NCI-H187 (cell line): ENCODE data around the gene KCTD13.
"Not testable (repeated sequence)": the region's sequence is repeated elsewhere in the genome, so short reads cannot be mapped to it uniquely, and the experiment has no call there.

Experiments used
- DNase-seq, 2 experiments: peaks; one replicate each; lab custom pipeline; 2025; lab: John Stamatoyannopoulos, UW

The KCTD13 gene

DNA sequence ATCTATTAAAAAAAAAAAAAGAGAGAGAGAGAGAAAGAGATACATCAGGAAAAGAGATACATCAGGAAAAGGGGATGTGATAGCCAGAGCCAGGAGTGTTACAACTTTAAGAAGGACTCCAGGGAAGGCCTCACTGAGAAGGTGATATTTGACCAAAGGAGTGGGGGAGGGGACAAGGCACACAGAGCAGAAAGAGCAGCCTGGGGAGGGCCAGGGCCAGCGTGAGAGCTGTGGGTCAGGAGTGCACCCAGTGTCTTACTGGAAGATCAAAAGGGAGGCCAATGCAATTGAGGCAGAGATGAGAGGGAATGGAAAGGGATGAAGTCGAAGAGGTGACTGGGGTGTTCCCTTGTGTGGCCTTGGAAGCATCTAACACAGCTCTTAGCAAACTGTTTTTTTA, 18.1 kb downstream of the KCTD13 start:
- DNase-seq, result no peak

DNA sequence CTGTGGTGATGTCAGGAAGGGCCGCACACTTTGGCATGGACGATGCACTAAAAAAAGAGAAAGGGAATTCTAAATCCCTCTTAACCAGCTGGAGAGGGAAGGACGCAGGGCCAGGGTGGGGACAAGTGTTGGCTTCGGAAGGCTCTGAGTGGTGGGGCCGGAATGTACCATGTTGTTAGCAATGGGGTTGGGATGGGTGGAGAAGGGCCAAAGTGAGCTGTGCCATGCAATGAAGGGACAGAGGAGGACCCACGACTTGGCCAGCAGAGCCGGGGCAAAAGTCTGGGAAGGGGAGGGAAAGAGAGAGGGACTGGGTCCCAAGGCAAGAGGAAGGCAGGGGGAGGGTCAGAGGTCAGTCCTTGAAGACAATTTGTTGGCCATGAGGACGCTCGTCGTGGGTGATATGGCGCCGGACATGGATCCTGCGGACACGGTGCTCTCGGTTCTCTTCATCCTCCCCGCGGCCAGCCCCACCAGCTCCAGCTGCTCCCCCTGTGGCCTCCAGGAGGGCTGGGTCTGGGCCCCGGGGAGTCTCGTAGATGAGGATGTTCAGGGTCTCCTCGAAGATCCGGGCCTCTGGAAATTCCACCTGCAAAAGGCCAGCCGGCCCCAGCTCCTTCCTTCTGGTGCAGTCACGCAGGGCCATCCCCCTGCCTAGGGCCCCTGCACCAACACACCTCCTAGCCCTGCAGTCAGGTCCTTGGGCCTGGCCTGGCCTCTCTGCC, 19.3 kb downstream of the KCTD13 start:
- no peak for DNase-seq

GRCh38 chr16:29905668-29906067, 20.4 kb downstream of the KCTD13 start:
- DNase-seq, result no peak

DNA sequence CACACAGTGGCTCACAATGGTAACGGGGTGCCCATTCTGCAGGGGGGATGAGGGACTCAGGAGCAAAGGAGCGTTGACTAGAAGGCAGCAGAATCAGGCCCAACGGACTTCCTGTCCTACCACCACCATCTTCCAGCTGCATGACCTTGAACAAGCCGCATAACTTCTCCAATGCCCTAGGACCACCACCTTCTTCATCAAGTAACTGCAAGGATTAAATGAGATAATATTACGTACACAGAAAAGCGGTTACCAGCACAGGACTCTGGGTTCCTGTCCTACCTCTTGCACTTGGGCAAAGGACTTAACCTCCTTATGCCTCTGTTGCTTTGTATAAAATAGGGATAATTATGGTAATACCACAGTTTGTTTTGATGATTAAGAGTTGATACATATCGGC, 21.1 kb downstream of the KCTD13 start:
- DNase-seq, result no peak

DNA sequence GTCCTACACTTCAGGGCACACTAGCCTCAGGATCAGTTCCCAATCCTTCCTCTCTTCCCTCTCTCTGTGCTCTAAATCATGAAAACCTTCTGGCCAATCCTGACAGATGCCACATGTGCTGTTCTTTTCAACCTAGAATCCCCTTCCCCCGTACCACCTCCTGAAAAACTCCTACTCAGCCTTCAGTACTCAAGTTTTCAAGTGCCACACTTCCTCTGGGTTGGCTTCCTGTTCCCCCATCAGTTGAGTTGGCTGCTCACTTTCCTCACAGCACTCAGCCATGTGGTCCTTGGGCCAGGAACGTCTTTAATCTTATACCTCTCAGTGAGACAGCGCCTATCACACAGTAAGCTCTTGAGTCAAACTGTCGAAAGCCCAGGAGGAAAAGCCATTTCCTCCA, 22.4 kb downstream of the KCTD13 start:
- DNase-seq, result no peak

GRCh38 chr16:29901607-29901945, 24.4 kb downstream of the KCTD13 start:
- no peak for DNase-seq

DNA sequence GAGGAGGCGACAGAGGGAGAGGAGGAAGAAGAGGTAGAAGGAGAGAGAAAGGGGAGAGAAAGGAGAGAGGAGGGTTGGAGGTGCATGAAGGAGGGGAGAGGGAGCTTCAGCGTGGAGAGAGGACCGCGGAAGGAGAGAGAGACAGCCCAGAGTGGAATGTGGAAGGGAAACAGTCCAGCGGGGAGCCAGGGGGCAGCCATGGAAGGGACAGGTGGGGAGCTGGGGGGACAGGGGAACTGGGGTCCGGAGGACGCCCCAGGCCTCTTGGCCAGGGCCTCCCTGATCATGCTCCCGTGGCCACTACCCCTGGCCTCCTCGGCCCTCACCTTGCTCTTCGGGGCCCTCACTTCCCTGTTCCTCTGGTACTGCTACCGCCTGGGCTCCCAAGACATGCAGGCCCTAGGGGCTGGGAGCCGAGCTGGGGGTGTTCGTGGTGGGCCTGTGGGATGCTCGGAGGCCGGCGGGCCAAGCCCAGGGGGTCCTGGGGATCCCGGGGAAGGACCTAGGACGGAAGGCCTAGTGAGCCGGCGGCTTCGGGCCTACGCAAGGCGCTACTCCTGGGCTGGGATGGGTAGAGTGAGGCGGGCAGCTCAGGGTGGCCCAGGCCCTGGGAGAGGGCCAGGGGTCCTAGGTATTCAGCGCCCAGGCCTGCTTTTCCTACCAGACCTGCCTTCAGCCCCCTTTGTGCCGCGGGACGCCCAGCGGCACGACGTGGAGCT, 25.0 kb downstream of the KCTD13 start:
- no peak for DNase-seq

DNA sequence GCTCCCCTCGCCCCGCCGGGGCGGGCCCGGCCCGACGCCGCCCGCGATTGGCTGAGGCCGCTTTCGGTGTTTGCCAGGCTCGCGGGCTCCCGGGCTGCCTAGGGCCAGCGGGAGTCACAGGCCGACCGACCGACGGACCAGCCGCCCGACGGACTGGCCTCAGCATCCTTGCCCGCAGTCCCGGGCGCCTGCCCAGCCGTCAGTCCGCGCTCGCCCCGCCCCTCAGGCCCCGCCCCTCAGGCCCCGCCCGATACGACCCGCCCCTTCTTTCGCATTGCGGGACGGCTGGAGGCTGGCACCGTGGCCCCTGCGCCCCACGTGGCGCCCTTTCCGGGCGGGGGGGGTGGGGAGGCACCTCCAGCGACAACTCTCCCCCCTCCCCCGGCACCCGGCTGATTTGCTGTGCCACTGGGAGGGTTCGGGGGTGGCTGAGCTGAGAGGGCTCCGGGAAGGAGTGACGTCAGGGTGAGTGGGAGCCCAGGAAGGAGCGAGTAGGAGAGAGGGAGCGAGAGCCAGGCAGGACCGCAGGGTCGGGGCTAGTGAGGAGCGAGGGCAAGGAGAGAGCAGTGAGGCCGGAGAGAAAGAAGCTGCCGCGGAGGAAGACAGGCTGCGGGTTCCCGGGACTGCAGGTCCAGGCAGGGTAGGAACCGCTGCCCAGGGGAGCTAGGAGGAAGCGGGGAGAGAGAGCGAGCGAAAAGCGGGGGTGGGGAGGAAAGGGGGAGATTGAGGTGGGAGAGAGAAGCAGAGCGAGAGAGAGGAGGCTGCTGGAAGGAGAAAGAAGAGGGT, 25.7 kb downstream of the KCTD13 start, which contains the start of gene ASPHD1:
Gene ASPHD1, plus strand, starts transcription at position 387 of the 786 bp plus-strand sequence. CDS start 484 bp downstream, outside the sequence.
- DNase-seq, result no peak

- peak; percentile 44 to 58 for DNase-seq
Observed at GRCh38 chr16:29899516-29900101, 26.4 kb downstream of the KCTD13 start, which contains the start of gene SEZ6L2. TSS of gene SEZ6L2 (minus strand) at chr16:29899550. CDS start at chr16:29899019, 531 bp downstream.

GRCh38 chr16:29898804-29899515, 27.1 kb downstream of the KCTD13 start:
- DNase-seq, result peak in 1 of 2 experiments; percentile 15

DNA sequence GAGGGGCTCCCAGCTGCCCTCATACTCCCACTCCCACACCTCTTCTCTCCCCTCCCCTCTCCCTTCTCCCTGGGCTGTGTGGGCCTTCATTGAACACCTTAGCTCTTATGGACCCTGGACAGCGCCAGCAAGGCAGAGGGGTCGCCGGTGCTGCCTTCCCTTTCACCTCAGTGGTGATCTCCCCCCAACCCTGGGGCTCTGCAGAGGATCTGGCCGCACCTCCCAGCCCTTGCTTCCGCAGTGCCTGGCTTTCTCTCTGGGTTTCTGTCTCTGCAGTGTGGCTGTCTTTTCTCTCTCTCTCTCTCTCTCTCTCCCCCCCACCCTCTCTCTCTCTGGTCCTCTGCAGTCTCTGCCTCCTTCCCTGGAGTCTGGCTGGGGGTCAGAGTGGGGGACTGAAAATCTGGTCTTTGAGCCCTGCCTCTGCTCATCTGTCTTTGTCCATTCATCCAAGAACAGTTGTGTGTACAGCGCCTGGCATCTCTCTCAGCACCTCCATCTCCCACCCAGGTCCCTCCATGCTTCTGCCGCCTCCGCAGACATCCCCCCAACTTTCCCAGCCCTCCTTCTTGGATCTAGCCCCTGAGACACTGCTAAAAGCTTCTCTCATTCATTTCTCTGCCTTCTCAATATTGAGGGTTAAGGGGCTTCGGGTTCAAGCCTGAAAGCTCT, 27.8 kb downstream of the KCTD13 start:
- DNase-seq, result no peak

- DNase-seq, result no peak
Observed at GRCh38 chr16:29897333-29897732, 28.7 kb downstream of the KCTD13 start.

- no peak for DNase-seq
Observed at GRCh38 chr16:29896841-29897240, 29.2 kb downstream of the KCTD13 start.

- DNase-seq, result no peak
Observed at GRCh38 chr16:29894352-29894751, 31.7 kb downstream of the KCTD13 start.

- no peak for DNase-seq
Observed at GRCh38 chr16:29893553-29893952, 32.5 kb downstream of the KCTD13 start.

GRCh38 chr16:29892458-29892813, 33.6 kb downstream of the KCTD13 start:
- no peak for DNase-seq

DNA sequence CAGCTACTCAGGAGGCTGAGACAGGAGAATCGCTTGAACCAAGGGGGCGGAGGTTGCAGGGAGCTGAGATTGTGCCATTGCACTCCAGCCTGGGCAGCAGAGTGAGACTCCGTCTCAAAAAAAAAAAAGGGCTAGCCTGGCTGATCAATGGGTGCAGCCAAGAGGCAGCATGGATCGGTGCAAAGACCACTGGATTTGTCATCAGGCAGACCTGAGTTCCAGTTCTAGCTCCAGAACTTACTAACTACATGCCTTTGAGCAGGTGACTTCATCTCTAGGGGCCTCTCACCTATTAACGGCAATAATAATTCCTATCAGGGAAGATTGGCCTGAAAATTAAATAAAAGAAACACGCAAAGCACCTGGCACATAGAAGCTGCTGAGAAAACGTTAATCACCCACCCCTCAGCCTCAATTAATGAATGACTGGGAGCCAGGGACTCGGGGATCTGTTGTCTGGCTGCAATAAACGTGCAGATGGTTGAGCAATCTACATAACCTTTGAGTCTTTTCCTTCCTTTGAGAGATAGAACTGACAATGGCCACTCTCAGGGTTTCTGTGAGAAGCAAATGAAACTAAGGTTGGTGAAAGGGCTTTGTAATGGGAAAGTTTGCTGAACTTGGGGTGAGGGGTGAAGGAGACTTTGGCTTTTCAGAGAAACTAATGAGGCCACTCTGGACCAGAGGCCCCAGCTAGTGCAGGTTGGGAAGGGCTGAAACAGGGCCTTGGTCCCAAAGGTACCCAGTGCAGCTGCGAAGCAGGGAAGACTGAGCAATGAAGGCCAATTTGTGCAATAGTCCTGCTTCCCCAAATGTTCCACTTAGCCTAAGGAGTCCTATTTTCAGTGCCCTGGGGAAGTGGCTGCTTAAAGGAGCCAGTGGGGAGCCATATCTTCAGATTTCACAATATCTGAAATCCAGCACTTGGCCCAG, 34.2 kb downstream of the KCTD13 start:
- no peak for DNase-seq

DNA sequence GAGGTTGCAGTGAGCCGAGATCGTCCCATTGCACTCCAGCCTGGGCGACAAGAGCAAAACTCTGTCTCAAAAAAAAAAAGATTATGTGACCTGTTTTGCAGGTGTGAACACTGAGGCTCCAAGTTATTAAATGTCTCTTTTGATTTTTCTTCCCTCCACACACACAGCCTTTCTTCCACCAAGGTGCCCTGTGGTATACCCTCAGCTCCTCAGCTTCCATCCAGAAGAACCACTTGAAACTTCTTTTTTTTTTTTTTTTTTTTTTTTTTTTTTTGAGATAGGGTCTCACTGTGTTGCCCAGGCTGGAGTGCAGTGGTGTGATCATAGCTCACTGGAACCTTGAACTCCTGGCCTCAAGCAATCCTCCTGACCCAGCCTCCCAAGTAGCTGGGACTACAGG, 36.7 kb downstream of the KCTD13 start:
- not testable (repeated sequence) for DNase-seq

DNA sequence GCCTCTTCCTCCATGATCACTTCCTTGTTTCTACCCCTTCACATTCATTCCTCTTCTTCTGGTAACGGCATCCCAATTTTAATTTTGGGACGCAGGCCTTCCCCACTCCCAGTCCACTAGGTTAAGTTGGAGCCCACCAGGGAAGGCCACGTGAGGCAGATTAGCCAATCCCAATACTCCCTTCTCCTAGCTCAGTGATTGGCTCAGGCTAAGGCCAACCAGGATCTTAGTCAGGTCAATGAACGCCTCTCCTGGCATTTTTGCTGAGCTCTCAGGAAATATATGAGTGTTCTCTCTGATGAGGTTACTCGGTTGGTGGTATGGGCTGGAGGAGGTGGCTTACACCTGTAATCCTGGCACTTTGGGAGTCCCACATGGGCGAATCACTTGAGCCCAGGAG, 42.0 kb downstream of the KCTD13 start:
- DNase-seq, result no peak

DNA sequence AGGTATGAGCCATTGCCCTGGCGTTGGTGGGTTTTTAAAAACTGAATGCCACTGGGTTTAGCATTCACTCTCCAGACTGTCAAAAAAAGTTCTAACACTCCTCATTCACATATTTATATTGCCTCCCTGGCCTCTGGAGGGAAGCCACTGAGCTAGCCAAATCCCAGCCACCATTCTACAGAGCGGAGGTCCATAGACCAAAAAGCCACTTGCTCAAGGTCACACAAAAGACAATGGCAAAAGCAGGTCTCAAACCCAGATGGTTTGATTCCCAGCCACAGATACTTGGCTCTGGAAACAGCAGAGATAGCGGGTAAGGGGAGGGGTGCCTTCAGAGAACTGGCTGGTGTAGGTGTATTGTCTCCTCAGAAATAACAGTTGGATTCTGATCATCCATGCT, 45.0 kb downstream of the KCTD13 start:
- DNase-seq, result no peak
